Cortex of kidney (tissue), 1 donor: ENCODE measurements around the gene OR2V1.
"Not testable (repeated sequence)": the region's sequence is repeated elsewhere in the genome, so short reads cannot be mapped to it uniquely, and the experiment has no call there.

ENCODE experiments used
- DNase-seq: peaks from one replicate; lab custom pipeline; 2025; lab: John Stamatoyannopoulos, UW

OR2V1 gene

GRCh38 chr5:181130832-181131496, at the start of gene OR2V1:
Gene OR2V1 (minus strand): TSS chr5:181131169. CDS start chr5:181125304, 5,865 bp downstream.
- DNase-seq = no peak

- not testable (repeated sequence) for DNase-seq
Measured at GRCh38 chr5:181177559-181177958, 46.6 kb upstream of the OR2V1 start.

- no peak for DNase-seq
Measured at GRCh38 chr5:181176254-181176952, 45.4 kb upstream of the OR2V1 start.

GRCh38 chr5:181173420-181174342, 42.7 kb upstream of the OR2V1 start:
- no peak for DNase-seq

GRCh38 chr5:181173027-181173419, 42.1 kb upstream of the OR2V1 start:
- no peak for DNase-seq

- DNase-seq = no peak
Measured at GRCh38 chr5:181171782-181172181, 40.8 kb upstream of the OR2V1 start.

- DNase-seq = no peak
Measured at GRCh38 chr5:181170996-181171395, 40.0 kb upstream of the OR2V1 start.

- DNase-seq = no peak
Measured at GRCh38 chr5:181170237-181170825, 39.4 kb upstream of the OR2V1 start.

- DNase-seq = not testable (repeated sequence)
Measured at GRCh38 chr5:181169459-181170236, 38.7 kb upstream of the OR2V1 start.

- no peak for DNase-seq
Measured at GRCh38 chr5:181168595-181169118, 37.7 kb upstream of the OR2V1 start.

GRCh38 chr5:181167814-181168488, 37.0 kb upstream of the OR2V1 start:
- no peak for DNase-seq

- no peak for DNase-seq
Measured at GRCh38 chr5:181166812-181167733, 36.1 kb upstream of the OR2V1 start.

- no peak for DNase-seq
Measured at GRCh38 chr5:181164076-181164952, 33.3 kb upstream of the OR2V1 start.

- no peak for DNase-seq
Measured at GRCh38 chr5:181163487-181164075, 32.6 kb upstream of the OR2V1 start.

- DNase-seq = no peak
Measured at GRCh38 chr5:181161534-181162175, 30.7 kb upstream of the OR2V1 start.

GRCh38 chr5:181160755-181161533, 30.0 kb upstream of the OR2V1 start:
- DNase-seq = not testable (repeated sequence)
